ENCODE data around the gene ALMS1.
"Not testable (repeated sequence)": the region's sequence is repeated elsewhere in the genome, so short reads cannot be mapped to it uniquely, and the experiment has no call there.

ALMS1 gene

DNA sequence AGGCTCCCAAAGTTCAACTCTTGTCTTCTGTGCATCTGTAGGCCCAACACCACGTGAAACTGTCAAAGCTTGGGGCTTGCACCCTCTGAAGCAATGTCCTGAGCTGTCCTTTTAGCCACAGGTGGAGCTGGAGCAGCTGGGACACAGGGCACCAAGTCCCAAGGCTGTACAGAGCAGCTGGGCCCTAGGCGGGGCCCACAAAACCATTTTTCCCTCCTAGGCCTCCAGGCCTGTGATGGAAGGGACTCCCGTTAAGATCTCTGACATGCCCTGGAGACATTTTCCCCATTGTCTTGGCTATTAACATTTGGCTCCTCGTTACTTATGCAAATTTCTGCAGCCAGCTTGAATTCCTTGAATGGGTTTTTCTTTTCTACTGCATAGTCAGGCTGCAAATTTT, 145.1 kb downstream of the ALMS1 start:
- not testable (repeated sequence) for DNase-seq

DNA sequence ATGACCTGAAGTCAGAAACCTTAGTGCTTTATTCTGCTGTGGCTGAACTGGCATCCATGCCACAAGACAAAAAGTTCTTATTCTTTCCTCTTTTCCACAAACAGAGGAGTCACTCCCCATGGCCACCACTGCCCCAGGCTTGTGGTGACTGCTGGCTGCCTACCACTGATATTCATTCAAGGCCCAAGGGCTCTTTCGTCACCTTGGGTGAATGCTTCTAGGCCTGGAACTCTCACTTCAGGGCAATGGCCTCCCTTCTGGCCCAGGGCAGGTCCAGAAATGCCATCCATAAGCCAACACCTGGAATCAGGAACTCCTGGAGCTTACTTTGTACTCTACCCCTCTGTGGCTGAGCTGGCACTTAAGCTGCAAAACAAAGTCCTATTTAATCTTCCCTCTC, 146.7 kb downstream of the ALMS1 start:
- no peak for DNase-seq

DNA sequence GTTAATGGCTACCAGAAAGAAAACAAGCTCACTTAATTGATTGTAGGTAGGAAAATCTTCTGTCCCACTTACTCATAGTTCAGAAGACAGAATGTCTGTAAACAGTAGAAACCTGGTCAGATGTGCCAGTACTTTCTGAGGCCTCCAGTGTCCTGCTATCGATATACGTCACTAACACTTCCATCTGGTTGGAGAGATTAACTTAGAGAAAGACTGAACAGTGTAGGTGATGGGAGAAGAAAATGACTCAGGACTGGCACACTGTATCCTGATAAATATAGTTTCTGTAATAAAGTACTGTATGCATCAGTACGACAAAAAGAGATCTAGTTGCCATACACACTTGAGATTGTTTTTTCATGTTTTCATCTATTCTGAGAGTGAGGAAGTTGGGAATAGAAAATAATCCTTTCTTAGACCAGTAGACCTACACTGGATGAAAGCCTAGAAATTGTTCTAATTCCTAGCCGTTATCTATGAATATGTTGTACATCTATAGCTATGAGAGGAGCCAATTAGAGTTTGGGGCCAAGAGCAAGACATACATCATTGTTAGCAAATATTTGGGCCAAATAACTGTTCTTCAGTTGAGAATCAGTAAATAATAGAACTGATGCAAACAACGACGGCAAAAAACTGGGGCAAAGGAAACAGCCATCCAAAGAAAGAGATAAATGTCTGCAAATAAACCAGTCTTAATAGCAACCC, 150.7 kb downstream of the ALMS1 start:
- no peak for DNase-seq

DNA sequence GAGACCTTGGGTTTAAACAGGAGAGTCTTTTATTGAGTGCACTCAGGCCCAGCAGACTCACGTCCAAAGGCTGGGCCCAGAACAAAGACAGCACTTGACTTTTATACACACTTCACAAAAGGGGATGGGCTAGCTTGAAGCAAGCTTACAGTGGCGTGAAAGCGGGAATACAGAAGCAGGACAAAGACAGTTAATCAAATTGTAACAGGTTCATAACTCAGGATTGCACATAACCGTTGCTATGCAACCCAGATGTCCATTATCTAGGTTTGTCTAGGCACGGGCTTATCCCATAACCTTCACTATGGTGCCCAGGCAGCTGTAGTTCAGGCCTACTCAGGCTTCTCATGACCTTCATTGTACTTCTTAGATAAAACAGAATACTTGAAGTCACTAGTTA, 175.2 kb downstream of the ALMS1 start:
- not testable (repeated sequence) for DNase-seq

DNA sequence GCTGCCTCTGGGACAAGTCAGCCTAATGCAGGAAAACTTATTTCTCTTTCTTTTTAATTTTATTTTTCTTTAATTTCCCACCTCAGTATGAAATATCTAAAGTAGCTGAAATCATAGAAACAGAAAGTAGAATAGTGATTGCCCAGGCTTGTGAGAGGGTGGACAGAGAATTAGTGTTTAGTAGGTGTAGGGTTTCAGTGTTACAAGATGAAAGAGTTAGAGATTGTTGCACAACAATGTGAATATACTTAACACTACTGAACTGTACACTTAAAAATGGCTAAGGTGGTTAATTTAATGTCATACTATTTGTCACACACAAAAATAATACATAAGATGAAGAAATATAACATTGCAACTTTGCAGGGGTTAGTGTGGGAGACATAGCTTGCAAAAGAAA, 175.8 kb downstream of the ALMS1 start:
- no peak for DNase-seq

DNA sequence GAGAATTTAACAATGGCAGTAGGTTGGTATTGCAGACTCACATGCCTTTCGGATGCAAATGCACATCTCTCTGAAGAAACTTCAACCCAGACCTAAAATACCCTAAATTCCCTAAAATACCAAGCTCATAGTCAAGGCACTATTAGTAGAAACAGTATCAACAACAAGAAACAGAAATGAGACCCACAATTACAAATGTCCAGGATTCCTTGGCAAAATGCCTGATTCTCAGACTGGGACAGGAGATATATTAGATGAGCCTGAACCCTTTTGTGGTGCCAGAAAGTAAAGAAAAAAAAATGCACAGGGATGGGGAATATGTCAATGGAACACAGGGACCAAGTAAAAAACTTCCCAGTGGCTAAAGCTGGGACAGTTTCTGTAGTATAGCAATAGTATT, 179.3 kb downstream of the ALMS1 start:
- no peak for DNase-seq

DNA sequence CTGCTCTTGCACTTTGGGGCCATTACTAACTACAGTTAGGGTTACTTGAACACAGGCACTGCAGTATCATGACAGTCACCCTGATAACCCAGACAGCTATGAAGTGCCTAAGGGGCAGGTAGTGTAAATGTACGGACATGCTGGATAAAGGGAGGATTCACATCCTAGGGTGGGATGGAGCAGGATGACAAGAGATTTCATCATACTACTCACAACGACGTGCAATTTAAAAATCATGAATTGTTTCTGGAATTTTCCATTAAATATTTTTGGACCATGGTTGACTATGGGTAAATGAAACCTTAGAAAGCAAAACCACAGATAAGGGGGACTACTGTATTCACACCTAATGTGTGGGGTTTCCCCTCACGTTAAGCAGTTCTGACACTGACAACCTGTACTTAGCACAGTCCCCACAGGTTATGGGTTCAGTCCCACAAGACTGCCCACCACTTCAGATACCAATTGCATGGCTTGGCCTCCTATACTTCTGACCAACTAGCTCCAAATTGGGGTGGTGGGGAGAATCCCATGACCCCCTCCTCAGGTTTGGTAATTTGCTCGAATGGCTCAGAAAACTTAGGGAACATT, 180.7 kb downstream of the ALMS1 start:
- no peak for DNase-seq

DNA sequence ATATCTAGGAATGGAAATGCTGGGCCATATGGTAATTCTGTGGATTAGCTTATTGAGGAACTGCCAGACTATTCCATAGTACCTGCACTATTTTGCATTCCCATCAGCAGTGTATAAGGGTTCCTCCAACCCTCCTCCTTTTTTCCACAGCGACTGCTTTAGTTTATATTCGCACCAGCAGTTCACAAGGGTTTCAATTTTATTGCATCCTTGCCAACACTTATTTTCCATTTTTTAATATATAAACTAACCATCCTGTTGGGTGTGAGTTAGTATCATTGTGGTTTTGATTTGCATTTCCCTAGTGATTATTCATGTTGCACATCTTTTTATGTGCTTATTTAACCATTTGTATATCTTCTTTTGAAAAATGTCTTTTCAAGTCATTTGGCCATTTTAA, 189.6 kb downstream of the ALMS1 start:
- no peak for DNase-seq

DNA sequence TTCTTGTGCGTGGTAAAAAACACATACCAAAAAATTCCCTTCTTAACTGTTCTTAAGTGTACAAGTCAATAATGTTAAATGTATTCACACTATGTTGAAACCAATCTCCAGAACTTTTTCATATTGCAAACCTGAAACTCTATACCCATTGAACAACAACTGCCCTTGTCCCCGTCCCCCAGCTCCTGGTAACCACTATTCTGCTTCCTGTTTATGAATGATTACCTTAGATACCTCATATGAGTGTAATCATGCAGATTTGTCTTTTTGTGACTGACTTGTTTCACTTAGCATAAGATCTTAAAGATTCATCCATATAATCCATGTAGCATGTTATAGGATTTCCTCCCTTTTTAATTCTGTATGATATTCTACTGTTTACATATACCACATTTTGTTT, 196.7 kb downstream of the ALMS1 start:
- DNase-seq, result no peak

DNA sequence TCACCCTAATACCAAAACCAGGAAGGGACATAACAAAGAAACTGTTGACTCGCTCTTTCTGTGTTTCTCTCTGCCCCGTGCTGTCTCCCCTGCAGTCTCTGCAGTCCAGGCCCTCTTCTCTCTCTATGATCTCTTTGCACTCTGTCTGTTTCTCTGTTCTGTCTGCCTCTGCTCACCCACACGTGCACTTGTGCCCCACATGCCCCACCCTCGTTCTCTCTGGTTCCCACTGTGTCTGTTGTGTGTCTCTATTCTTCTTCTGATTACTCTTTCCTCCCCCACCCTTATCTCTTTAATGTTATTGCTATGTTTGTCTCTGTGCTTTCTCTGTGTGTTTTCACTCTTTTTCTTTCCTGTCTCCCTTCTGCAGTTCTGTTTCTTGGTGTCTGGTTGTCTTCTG, 202.5 kb downstream of the ALMS1 start:
- DNase-seq, result no peak

DNA sequence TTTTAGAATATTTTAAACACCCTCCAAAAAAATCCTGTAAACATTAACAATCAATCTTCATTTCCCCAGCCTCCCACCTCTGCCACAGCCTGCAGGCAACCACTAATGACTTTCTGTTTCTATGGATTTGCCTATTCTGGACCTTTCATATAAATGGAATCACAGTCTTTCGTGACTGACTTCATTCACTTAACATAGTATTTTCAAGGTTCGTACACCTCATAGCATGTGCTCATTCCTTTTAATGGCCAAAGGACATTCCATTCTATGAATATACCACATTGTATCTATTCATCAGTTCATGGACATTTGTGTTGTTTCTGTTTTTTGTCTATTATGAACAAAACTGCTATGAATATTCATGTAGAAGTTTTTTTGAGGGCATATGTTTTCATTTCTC, 208.0 kb downstream of the ALMS1 start:
- DNase-seq, result no peak

DNA sequence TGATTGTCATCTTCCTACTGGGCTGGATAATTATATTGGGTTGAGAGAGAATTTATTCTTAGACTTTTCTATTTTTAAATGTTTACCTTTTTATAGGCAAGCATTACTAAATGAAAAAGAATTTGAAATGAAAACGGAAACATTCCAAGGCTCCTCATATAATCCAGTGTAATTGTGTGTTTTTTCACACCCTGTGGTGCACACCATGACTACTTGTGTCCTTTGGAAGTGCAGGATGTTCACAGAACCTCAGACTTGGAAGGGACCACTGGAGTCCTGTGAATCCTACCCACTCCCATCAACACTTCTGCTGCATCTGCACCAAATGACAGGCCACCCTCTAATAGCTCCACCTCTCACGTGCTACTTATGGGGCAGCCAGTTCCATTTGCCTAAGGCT, 208.6 kb downstream of the ALMS1 start:
- DNase-seq, result no peak

DNA sequence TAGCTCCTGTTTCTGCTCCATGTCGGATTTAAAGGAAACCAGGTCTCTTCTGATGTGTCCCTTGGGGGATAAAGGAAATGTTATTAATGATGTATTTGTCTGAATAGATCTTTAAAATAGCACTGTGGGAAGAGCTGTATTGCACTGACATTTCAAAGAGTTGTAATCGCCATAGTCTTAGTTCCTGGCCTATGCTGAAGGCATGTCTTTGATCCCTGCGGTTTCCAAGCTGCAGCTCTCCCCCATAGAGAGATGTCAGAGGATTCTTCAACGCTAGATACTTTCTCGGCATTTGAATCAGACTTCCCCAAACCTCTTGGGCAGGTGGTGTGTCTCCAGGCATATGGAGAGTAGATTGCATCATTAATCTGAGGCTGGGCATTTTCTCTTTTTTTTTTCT, 216.1 kb downstream of the ALMS1 start:
- no peak for DNase-seq

DNA sequence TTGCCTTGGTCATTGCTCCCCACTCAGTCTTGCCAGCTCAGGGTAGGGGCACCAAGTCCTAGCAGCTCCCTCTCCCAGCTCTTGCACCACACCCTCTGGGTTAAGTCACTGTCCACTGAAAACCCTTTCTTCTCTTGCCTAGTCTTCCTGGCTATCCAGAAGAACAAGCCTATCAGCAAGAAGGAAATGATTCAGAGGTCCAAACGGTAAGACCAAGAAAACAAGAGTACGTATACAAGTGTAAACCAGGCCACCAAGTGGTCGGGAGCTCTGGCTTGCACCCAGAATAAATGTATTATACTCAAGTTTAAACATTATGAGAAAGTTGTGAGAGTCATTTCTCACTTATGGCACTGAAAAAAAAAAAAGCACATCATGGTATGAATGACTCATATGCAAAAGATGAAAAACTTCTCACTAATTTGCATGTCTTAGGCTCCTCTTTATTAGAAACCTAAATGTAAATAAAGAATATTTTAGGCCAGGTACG, 217.5 kb downstream of the ALMS1 start:
- not testable (repeated sequence) for DNase-seq

DNA sequence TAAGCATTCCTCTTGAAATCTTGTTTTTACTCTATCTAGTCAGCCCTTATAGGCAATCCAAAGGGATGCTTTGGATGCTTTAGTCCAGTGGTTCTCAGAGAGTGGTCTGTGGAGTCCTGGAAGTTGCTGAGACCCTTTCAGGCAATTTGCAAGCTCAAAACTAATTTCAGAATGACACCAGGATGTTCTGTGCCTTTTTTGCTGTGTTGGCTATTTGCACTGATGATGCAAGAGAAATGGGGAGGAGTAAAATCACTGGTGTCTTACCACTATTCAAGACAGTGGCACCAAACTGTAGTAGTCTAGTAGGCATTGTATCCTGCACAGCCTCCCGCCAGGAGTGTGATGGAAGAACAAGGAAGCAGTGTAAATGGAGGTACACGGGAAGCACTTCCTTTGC, 219.0 kb downstream of the ALMS1 start:
- DNase-seq, result not testable (repeated sequence)

DNA sequence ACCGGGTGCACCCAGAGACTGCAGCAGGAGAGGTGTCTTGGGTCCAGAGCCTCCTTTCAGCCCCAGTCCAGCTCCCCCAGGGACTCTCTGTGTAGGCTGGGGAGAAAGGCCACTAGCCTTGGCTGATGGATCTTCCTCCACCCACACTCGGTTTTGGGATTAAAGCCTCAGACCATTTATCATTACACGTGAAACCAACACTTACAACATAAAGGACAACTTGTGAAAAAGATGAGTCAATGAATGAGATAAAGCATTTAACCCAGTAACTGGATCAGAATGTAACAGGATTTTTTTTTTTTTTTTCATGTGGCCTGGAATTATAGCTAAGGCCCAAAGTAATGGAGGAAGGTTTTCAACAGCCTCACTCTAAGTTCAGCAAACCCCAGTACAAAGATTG, 224.5 kb downstream of the ALMS1 start:
- DNase-seq, result no peak

DNA sequence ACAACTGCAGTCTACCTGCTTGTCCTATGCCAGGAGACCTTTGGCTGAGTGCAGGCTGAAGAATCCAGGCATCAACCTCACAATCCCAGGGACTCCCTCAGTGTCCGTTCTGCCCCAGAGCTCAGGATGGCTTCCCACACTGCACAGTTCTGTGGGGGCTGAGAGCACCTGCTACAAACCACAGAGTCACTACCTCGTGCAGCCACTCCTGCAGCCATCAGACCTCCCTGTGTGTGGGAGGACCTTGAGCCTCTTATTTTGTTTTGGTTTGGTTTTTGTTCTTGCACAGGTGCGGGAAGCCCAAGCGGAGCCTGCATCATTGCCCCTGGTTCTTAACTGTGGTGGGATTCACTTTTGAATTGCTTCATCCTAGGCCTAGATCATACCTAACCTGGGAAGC, 225.6 kb downstream of the ALMS1 start:
- no peak for DNase-seq

DNA sequence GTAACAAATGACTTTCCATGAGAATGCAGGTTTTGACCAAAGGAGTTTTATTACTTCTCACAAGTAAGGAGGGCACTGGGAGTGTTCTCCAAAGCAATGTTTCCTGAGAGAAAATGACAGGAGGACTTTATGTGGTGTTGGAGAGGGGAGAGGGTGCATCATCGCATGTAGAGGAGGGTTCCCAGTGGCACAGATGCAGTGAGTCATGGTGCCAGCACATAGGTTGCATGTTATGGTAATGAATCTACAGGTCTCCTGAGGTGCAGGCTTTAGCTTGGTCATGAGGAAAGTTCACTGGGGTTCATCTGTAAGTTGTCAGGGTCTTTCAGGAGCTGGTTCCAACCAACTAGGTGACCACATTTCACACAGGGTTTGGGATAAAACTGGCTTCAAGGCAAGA, 226.2 kb downstream of the ALMS1 start:
- no peak for DNase-seq

DNA sequence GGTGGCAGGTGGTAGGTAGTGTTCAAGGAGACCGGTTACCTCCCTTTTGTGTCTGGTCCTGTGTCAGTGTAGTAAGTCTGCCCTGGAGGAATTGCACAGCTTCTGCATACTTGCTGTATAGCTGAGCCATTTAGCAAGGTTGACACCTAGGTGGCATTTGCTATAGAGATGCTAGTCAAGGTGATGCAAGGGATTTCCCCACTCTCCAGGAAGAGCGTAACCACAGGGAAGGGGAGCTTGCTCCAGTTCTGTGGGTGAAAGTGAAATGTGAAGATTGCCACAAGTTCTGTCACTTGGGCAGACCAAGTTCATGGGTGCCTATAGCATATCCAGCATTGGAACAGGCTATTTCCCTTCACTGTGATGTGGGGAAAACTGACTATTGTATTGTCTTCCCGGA, 228.5 kb downstream of the ALMS1 start:
- no peak for DNase-seq

DNA sequence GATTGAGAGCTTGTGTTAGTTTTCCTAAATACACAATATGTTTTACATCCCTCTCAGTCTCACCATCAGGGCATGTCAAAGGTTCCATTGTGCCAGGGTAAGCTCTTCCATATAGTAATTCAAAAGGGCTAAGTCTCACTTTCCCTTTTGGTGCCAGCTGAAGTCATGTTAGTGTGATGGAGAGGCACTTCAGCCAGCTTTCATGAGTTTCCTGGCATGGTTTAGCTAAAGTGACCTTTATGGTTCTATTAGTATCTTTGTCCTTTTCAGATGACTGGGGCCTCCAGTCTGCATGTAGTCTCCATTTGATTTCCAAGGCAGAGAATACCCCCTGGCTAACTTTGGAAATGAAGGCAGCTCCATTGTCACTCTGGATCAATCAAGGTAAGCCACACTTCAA, 229.4 kb downstream of the ALMS1 start:
- no peak for DNase-seq

DNA sequence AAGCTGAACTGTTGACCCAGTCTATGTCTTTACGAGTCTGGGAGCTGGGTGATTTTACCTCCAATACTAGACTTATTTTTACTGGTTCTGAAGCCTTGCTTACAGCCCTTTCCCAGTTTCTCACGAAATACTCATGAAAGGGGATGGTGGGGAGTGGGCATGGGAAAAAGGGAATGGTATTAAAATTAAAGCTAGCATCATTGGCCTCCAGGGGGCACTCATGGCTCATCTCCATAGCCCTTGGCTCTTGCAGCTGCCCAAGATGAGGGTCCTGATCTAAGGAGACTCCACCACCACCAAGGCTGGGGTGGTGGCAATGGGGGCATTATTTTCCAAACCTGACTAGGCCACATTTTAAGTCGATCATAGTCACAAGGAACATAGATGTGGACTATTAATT, 234.3 kb downstream of the ALMS1 start:
- not testable (repeated sequence) for DNase-seq

DNA sequence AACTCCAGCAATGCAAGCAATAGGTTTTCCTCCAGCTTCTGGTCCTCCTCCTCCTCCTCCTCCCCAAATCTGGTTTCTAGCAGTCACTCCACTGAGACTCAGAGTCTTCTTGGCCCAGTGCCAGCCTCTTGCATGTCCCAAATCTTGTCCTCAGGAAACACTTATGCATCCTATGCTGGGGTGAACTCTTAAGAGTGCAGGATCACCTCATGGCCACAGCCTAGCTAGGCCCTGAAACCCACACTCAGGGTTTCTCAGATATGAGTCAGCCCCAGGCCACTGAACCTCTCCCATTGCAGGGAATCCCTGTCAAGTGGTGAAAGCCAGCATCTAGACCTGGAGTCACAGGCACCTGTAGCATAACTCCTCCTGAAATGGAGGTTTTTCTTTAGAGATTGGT, 238.4 kb downstream of the ALMS1 start:
- DNase-seq, result not testable (repeated sequence)

DNA sequence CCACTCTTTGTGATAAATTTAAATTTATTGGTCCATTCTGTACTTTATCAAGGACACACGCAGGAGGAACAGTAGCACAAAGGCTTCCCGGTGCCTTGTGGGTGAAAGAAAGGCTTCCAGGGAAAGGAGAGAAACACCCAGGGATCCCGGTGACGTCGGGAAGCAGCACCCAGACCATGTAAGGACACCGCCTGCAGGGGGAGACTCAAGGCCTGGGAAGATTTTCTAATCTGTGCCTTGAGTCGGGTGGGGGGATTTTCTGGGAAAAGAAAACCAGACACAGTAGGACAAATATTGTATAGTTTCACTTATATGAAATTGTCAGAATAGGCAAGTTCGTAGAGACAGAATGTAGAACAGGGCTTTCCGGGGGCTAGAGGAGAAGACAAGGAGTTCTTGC, 239.0 kb downstream of the ALMS1 start:
- not testable (repeated sequence) for DNase-seq

DNA sequence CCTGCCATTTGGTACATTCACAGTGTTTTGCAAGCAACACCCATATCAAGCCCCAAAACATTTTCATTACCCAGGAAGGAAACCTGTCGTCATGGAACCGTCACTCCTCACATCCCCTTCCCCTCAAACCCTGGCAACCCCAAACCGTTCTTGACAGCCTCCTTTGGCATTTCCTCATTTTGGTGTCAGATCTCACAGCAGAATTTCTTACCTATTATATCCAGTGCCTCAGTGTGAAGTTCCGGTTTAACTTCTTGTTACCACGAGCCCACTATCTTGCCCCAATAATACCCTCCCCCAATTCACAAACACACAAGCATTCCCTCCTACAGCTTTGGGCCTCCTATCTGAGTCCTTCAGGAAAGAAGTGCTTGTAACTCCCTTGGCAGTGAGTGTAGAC, 240.6 kb downstream of the ALMS1 start:
- not testable (repeated sequence) for DNase-seq

DNA sequence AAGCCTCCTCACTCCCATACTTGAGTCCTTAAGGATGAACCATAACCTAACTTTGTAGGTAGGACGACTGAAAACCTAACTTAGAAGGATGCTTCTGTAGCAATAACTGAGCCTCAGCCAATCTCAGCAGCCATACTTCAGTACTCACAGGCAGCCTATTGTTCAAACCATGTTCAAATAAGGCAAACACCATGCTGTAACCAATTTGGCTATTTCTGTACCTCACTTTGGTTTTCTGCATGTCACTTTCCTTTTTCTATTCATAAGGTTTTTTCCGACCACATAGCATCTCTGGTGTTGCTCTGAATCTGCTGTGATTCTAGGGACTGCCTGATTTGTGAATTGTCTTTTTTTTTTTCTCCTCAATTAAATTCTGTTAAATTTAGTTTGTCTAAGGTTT, 242.9 kb downstream of the ALMS1 start:
- not testable (repeated sequence) for DNase-seq

Data from activated CD8-positive, alpha-beta memory T cell treated with anti-CD3 and anti-CD28 coated beads, Interleukin-2, amount 50 U/mL, for 4 hours (primary cell).